K562 (cell line): ENCODE results near the gene NMNAT2. TPM values are rescaled to one million over a fixed set of nuclear protein-coding genes. Genes with fewer than 3 reads are reported as not detected.

Source experiments
- ATAC-seq: fragments of 200-7000 bp; cut with Tn5 transposase; 3 replicates; pipeline ENCODE4 v1.9.1; 2020; ENCODE audit warnings: moderate library complexity
- BruUV-seq: library from RNA; stranded (reverse); fragments of 400-500 nt; replicated peaks from 2 replicates; lab custom pipeline; 2021; lab: Mats Ljungman, UMichigan
- CTCF ChIA-PET: fragments of 300-600 bp; formaldehyde crosslinking; extraction: SDS; loops from one replicate; lab custom pipeline; 2021; ENCODE audit warnings: low intra/inter-chr PET ratio; lab: Yijun Ruan, JAX
- POLR2A ChIA-PET: fragments of 300-600, 350-650 bp; sonication (Branson Sonifier 250); formaldehyde crosslinking; extraction: SDS; loops from one replicate; lab custom pipeline; 2021; ENCODE audit warnings: antibody characterized with exemption, inconsistent platforms; lab: Yijun Ruan, JAX
- DNase-seq, 4 experiments: peaks; one replicate each; pipeline versions ENCODE4 v3.0.0 to v3.0.0-alpha.2; 2011 to 2018; ENCODE audit warnings: low spot score in 3 of 4, mixed read lengths in 3 of 4; ENCODE audit errors: extremely low read depth in 1 of 4
- FAIRE-seq: peaks from 2 replicates; lab custom pipeline; 2011; peaks lifted over from hg19 to GRCh38; lab: Jason Lieb, UNC
- H2AFZ ChIP-seq: 2 replicates; pipeline ENCODE4 v1.6.0; 2011; ENCODE audit warnings: low read depth, low read length, control low read depth, inconsistent platforms
- H3K27ac ChIP-seq: fragments of 200-600 bp; 3 replicates; pipeline ENCODE4 v1.8.0; 2011; ENCODE audit warnings: low read depth, mild to moderate bottlenecking, control low read depth, inconsistent platforms, low read length, moderate library complexity, mixed read lengths; ENCODE audit errors: extremely low read depth
- H3K27me3 ChIP-seq, 2 experiments: fragments of 300-600 bp in 1 of 2; 2 replicates in 1 of 2; 3 replicates in 1 of 2; pipeline versions ENCODE4 v1.6.0 to v1.8.0; 2011; ENCODE audit warnings: inconsistent platforms in 2 of 2, low read length in 2 of 2, mild to moderate bottlenecking in 1 of 2, mixed read lengths in 1 of 2, moderate library complexity in 1 of 2; ENCODE audit not compliant: control insufficient read depth in 2 of 2, insufficient read depth in 2 of 2
- H3K36me3 ChIP-seq: fragments of 300-600 bp; 3 replicates; pipeline ENCODE4 v1.8.0; 2011; ENCODE audit warnings: mild to moderate bottlenecking, low read length, inconsistent platforms; ENCODE audit not compliant: control insufficient read depth, insufficient read depth
- H3K4me1 ChIP-seq, 2 experiments: fragments of 200-600 bp in 1 of 2; replicated peaks in 1 of 2; 2 replicates in 1 of 2; 3 replicates in 1 of 2; pipeline versions ENCODE4 v1.5.1 to v1.8.0; 2011; ENCODE audit warnings: inconsistent platforms in 2 of 2, low read length in 2 of 2, mild to moderate bottlenecking in 1 of 2, mixed read lengths in 1 of 2, moderate library complexity in 1 of 2; ENCODE audit not compliant: control insufficient read depth in 2 of 2, insufficient read depth in 2 of 2
- H3K4me2 ChIP-seq: 2 replicates; pipeline ENCODE4 v1.6.1; 2011; ENCODE audit warnings: low read length, control low read depth, inconsistent platforms, mixed read lengths; ENCODE audit not compliant: insufficient read depth
- H3K4me3 ChIP-seq: fragments of 200-600 bp; sonication (generic), shearing (Covaris generic); 2 replicates; pipeline ENCODE4 v1.5.1; 2016; ENCODE audit warnings: control low read depth, inconsistent platforms
- H3K79me2 ChIP-seq: fragments of 200-600 bp; 3 replicates; pipeline ENCODE4 v1.8.0; 2011; ENCODE audit warnings: low read length, inconsistent platforms; ENCODE audit not compliant: control insufficient read depth, insufficient read depth
- H3K9ac ChIP-seq, 2 experiments: 2 replicates each; pipeline versions ENCODE4 v1.6.0 to v1.6.1; 2011; ENCODE audit warnings: low read depth in 2 of 2, low read length in 2 of 2, control low read depth in 1 of 2, inconsistent platforms in 1 of 2, mild to moderate bottlenecking in 1 of 2, mixed read lengths in 1 of 2; ENCODE audit not compliant: insufficient read depth in 1 of 2
- H3K9me1 ChIP-seq: one replicate; pipeline ENCODE4 v1.6.0; 2011; ENCODE audit warnings: inconsistent platforms, mild to moderate bottlenecking, low read length, moderate library complexity; ENCODE audit not compliant: control insufficient read depth, insufficient read depth
- H3K9me3 ChIP-seq: replicated peaks from 2 replicates; pipeline ENCODE4 v1.5.1; 2011; ENCODE audit warnings: low read depth, low read length, inconsistent platforms; ENCODE audit not compliant: control insufficient read depth, insufficient read depth
- H4K20me1 ChIP-seq: replicated peaks from 2 replicates; pipeline ENCODE4 v1.6.1; 2011; ENCODE audit warnings: low read length, inconsistent platforms, mixed read lengths; ENCODE audit not compliant: control insufficient read depth, insufficient read depth
- BRCA1 ChIP-seq, 2 experiments: fragments of 450-650 bp in 1 of 2; sonication (generic) in 1 of 2; formaldehyde crosslinking in 1 of 2; IDR thresholded peaks; 2 replicates each; pipeline versions ENCODE4 v1.5.0 to v1.6.1; 2017 to 2020; ENCODE audit warnings: mild to moderate bottlenecking in 1 of 2, missing genetic modification reagents in 1 of 2
- CBX1 ChIP-seq: sonication (generic); IDR thresholded peaks from 2 replicates; pipeline ENCODE4 v1.6.1; 2016; ENCODE audit warnings: antibody characterized with exemption, low read depth, mild to moderate bottlenecking
- EP300 ChIP-seq: IDR thresholded peaks from 2 replicates; pipeline ENCODE4 v1.6.1; 2012; ENCODE audit warnings: low read length, improper control_type of control experiment
- HBP1 ChIP-seq: fragments of 450-650 bp; formaldehyde crosslinking; IDR thresholded peaks from 2 replicates; pipeline ENCODE4 v1.4.0; 2022; ENCODE audit warnings: missing genetic modification characterization
- HNRNPK ChIP-seq: fragments of 200-400 bp; formaldehyde crosslinking; IDR thresholded peaks from one replicate; pipeline ENCODE4 v1.6.1; 2018; ENCODE audit warnings: mild to moderate bottlenecking, low read depth, low read length; ENCODE audit not compliant: poor library complexity, severe bottlenecking
- PCBP2 ChIP-seq: fragments of 200-400 bp; formaldehyde crosslinking; IDR thresholded peaks from 2 replicates; pipeline ENCODE4 v1.6.1; 2018; ENCODE audit warnings: low read length, low read depth, mild to moderate bottlenecking, moderate library complexity; ENCODE audit not compliant: poor library complexity, severe bottlenecking
- PRMT5 ChIP-seq: sonication (generic); formaldehyde crosslinking; IDR thresholded peaks from 2 replicates; pipeline ENCODE4 v1.5.0; 2020; ENCODE audit warnings: missing genetic modification reagents
- WHSC1 ChIP-seq: IDR thresholded peaks from one replicate; pipeline ENCODE4 v1.6.1; 2012; ENCODE audit warnings: low read length, control low read depth, inconsistent platforms
- XRCC4 ChIP-seq: IDR thresholded peaks from one replicate; pipeline ENCODE4 v1.6.1; 2011; ENCODE audit not compliant: insufficient read depth, insufficient read length; ENCODE audit errors: extremely low read depth
- ZNF512 ChIP-seq: IDR thresholded peaks from 2 replicates; pipeline ENCODE4 v1.6.1; 2016; ENCODE audit warnings: missing genetic modification characterization, missing compliant biosample characterization
- WGBS: fragments of 100-300 bp; shearing (Covaris generic); methylation state at CpG from one replicate; pipeline ENCODE4 v1.1.6; 2016; ENCODE audit warnings: low coverage, mixed read lengths; ENCODE audit not compliant: insufficient coverage; ENCODE audit errors: missing lambda C conversion rate; 5-methylcytosine and 5-hydroxymethylcytosine counted together
- in situ Hi-C: fragments of 300-500 bp; cut with MboI; formaldehyde crosslinking; loops from 4 replicates; pipeline ENCODE4 v1.15.0; 2018; ENCODE audit warnings: inconsistent platforms, mixed read lengths
- intact Hi-C: fragments of 100-400 bp; cut with micrococcal nuclease; formaldehyde crosslinking; loops from 2 replicates; pipeline ENCODE4 v1.14.2; 2022
- polyA plus RNA-seq, 8 experiments: library from polyadenylated mRNA; depleted of rRNA in 4 of 8; stranded (reverse) in 5 of 8; unstranded in 3 of 8; fragments of >200 nt; fragmentation: Nextera tagmentation in 2 of 8; fragmentation: Illumina TruSeq in 1 of 8; extraction: Ambion mirVana in 2 of 8; extraction: Trizol in 1 of 8; gene quantifications; 2 replicates each; pipeline versions ENCODE4 v1.2.1 to v1.2.3, GENCODE V29; 2011 to 2014; ENCODE audit warnings: inconsistent platforms in 1 of 8, missing spikeins in 1 of 8
- total RNA-seq, 7 experiments: library from RNA; depleted of rRNA in 6 of 7; stranded (reverse); fragments of >200 nt in 6 of 7; fragmentation: Illumina TruSeq in 2 of 7; extraction: Trizol in 2 of 7; gene quantifications; 2 replicates each; pipeline versions ENCODE4 v1.2.1 to v1.2.3, GENCODE V29; 2011 to 2021; ENCODE audit warnings: low replicate concordance in 1 of 7

Gene NMNAT2
- total and polyA plus RNA-seq, 9 of the 15 experiments (the other 6 are each of a cell fraction or from before 2014, with no cell fraction given): not detected

- ChIA-PET CTCF (no interaction called here), POLR2A (no interaction called here)
- Histone ChIP-seq H3K4me1 (no peaks in the 10 kb centered on the region), H3K4me2 (no peak overlapping the region), H2AFZ (no peak overlapping the region), H4K20me1 (0 out of 2 replicates have a peak, but pooled peaks cover 4% of the 10 kb centered on the region), H3K9me1 (no peaks in the 10 kb centered on the region), H3K79me2 (no peaks in the 10 kb centered on the region), H3K36me3 (no peaks in the 10 kb centered on the region), H3K27me3 (peaks cover 12 to 16% of the 10 kb centered on the region in 2 experiments), H3K9me3 (no peaks in the 10 kb centered on the region), H3K9ac (no peak overlapping the region), H3K4me3 (no peak overlapping the region), H3K27ac (no peak overlapping the region)
- intact Hi-C loops: no loop called here
- ATAC-seq: no peak
- no peak for TF ChIP-seq XRCC4
- peak; percentile 61 for TF ChIP-seq HNRNPK
- TF ChIP-seq PCBP2: peak; percentile 40
- TF ChIP-seq EP300: no peak
- TF ChIP-seq BRCA1 (IDR thresholded peaks at IDR 0.05): no peak
- no peak for TF ChIP-seq BRCA1 (CRISPR knock-in tag; IDR thresholded peaks at IDR 0.05)
- 0 out of 2 replicates have a peak, but pooled peaks have one; percentile 67 for TF ChIP-seq HBP1 (CRISPR knock-in tag)
- TF ChIP-seq ZNF512 (tag): peak; percentile 68
- no peak for TF ChIP-seq PRMT5
- no peak for TF ChIP-seq WHSC1
- no peak for TF ChIP-seq CBX1
- no peak for DNase-seq
- in situ Hi-C loops: no loop called here
- no TSS peak for BruUV-seq
- FAIRE-seq: no peak
- WGBS: 0% methylated on average over 2 of the region's 2 CpGs
Measured at GRCh38 chr1:183438060-183438459, 19.9 kb upstream of the NMNAT2 start.
